H1 (cell line): Measurements from ENCODE around the gene EXT2.

Experiments
- ATF2 ChIP-seq: IDR thresholded peaks from 2 replicates; pipeline ENCODE4 v1.6.1; 2012; ENCODE audit warnings: low read length, inconsistent platforms
- CTCF ChIP-seq, 3 experiments: IDR thresholded peaks; 1 replicate in 2 of 3; 2 replicates in 1 of 3; pipeline versions ENCODE4 v1.5.1 to v1.6.1; 2011; ENCODE audit warnings: low read length in 3 of 3, mild to moderate bottlenecking in 3 of 3, inconsistent platforms in 2 of 3, low read depth in 1 of 3, moderate library complexity in 1 of 3; ENCODE audit not compliant: insufficient read depth in 1 of 3; ENCODE audit errors: control extremely low read depth in 1 of 3
- E2F6 ChIP-seq: IDR thresholded peaks from 2 replicates; pipeline ENCODE4 v1.6.1; 2012; ENCODE audit warnings: inconsistent platforms
- EZH2 ChIP-seq: fragments of 200-600 bp; sonication (generic); IDR thresholded peaks from 2 replicates; pipeline ENCODE4 v1.7.1; 2012; ENCODE audit warnings: low read depth, mild to moderate bottlenecking, moderate library complexity, low read length, inconsistent platforms; ENCODE audit not compliant: severe bottlenecking
- GTF2F1 ChIP-seq: IDR thresholded peaks from 2 replicates; pipeline ENCODE4 v1.6.1; 2012; ENCODE audit warnings: low read depth, low read length, improper control_type of control experiment, borderline replicate concordance
- NANOG ChIP-seq: IDR thresholded peaks from 2 replicates; pipeline ENCODE4 v1.6.1; 2011; ENCODE audit warnings: low read length, low read depth, mild to moderate bottlenecking, inconsistent platforms; ENCODE audit not compliant: insufficient read depth, poor library complexity, severe bottlenecking
- POLR2A ChIP-seq, 2 experiments: IDR thresholded peaks; 1 replicate in 1 of 2; 2 replicates in 1 of 2; pipeline ENCODE4 v1.6.1; 2011; ENCODE audit warnings: low read depth in 2 of 2, low read length in 2 of 2, mild to moderate bottlenecking in 2 of 2; ENCODE audit errors: control extremely low read depth in 1 of 2
- YY1 ChIP-seq: IDR thresholded peaks from 2 replicates; pipeline ENCODE4 v1.6.1; 2011; ENCODE audit warnings: low read depth, mild to moderate bottlenecking, low read length

- TF ChIP-seq ATF2, result no peak
- TF ChIP-seq EZH2, result no peak
- TF ChIP-seq NANOG, result no peak
- no peak for TF ChIP-seq CTCF (IDR thresholded peaks at IDR 0.05; ENCODE audit: control extremely low read depth in 1 of 3, insufficient read depth in 1 of 3, low read depth in 1 of 3, low read length in 3 of 3)
- TF ChIP-seq GTF2F1, result no peak
- TF ChIP-seq E2F6, result no peak
- TF ChIP-seq YY1, result no peak
- no peak for TF ChIP-seq POLR2A (IDR thresholded peaks at IDR 0.05; ENCODE audit: control extremely low read depth in 1 of 2, low read depth in 2 of 2, low read length in 2 of 2)
These were observed 54.9 kb downstream of the EXT2 start for GRCh38 chr11:44150401-44150800.
